ENCODE results near the gene TBKBP1. TPM values are rescaled to one million over a fixed set of nuclear protein-coding genes. Genes with fewer than 3 reads are reported as not detected.

Gene TBKBP1
- total and polyA plus RNA-seq, 9 of the 15 experiments (the other 6 are each of a cell fraction or from before 2014, with no cell fraction given) = 0.03 to 15.6 (median 6.8) TPM

- in situ Hi-C loops (cut with MboI) = no loop called here
- Histone ChIP-seq H3K27ac (ENCODE audit: extremely low read depth, low read depth, low read length) (no peak overlapping the region), H3K9ac (ENCODE audit: insufficient read depth in 1 of 2, low read depth in 2 of 2, low read length in 2 of 2) (no peak overlapping the region), H4K20me1 (replicated peaks; ENCODE audit: control insufficient read depth, insufficient read depth, low read length) (no peaks in the 10 kb centered on the region), H3K4me3 (no peak overlapping the region), H2AFZ (ENCODE audit: low read depth, low read length) (no peak overlapping the region), H3K79me2 (ENCODE audit: control insufficient read depth, insufficient read depth, low read length) (peaks cover 5% of the 10 kb centered on the region; the same call in 2 of the 3 replicates), H3K36me3 (ENCODE audit: control insufficient read depth, insufficient read depth, low read length) (peaks cover 9% of the 10 kb centered on the region; the same call in 1 of the 3 replicates), H3K27me3 (ENCODE audit: control insufficient read depth in 2 of 2, insufficient read depth in 2 of 2, low read length in 2 of 2) (no peaks in the 10 kb centered on the region), H3K4me2 (ENCODE audit: insufficient read depth, low read length) (no peak overlapping the region), H3K9me3 (replicated peaks; ENCODE audit: control insufficient read depth, insufficient read depth, low read depth, low read length) (no peaks in the 10 kb centered on the region), H3K9me1 (ENCODE audit: control insufficient read depth, insufficient read depth, low read length) (no peaks in the 10 kb centered on the region), H3K4me1 (replicated peaks in 1 of 2; ENCODE audit: control insufficient read depth in 2 of 2, insufficient read depth in 2 of 2, low read length in 2 of 2) (peaks cover 18 to 58% of the 10 kb centered on the region in 2 experiments)
- WGBS (ENCODE audit: insufficient coverage, low coverage, missing lambda C conversion rate) = 47% methylated on average over 7 of the region's 9 CpGs
- no peak for FAIRE-seq
- no peak for ATAC-seq
- no peak for DNase-seq (ENCODE audit: extremely low read depth in 1 of 4, low spot score in 3 of 4)
- ChIA-PET CTCF (ENCODE audit: low intra/inter-chr PET ratio) (interaction anchor here (0.6 to 1.2 kb wide), 2 partner anchors 44 to 92 kb away, joined by 3 to 6 read pairs; no protein-coding TSS in a partner anchor), POLR2A (interaction anchor here (1.0 to 1.3 kb wide), 5 partner anchors 9 to 123 kb away, joined by 3 to 6 read pairs (median 4); partner anchors contain the start of gene OSBPL7)
- no TSS peak for BruUV-seq (replicated peaks)
- TF ChIP-seq SMAD3 (CRISPR knock-in tag; conservative IDR thresholded peaks at IDR 0.05) (no peak), RBM22 (IDR thresholded peaks at IDR 0.05; ENCODE audit: low read depth, low read length, poor library complexity, severe bottlenecking) (no peak), HNRNPK (IDR thresholded peaks at IDR 0.05; ENCODE audit: low read depth, low read length, poor library complexity, severe bottlenecking) (no peak), ZNF23 (CRISPR knock-in tag; IDR thresholded peaks at IDR 0.05) (no peak), CREBBP (IDR thresholded peaks at IDR 0.05; ENCODE audit: low read depth, low read length) (no peak), ZNF830 (CRISPR knock-in tag; IDR thresholded peaks at IDR 0.05) (no peak), PURB (CRISPR knock-in tag; IDR thresholded peaks at IDR 0.05; ENCODE audit: low read depth) (no peak), ZNF408 (CRISPR knock-in tag; IDR thresholded peaks at IDR 0.05; ENCODE audit: low read depth) (no peak), EP400 (IDR thresholded peaks at IDR 0.05) (no peak), STAG1 (CRISPR knock-in tag; IDR thresholded peaks at IDR 0.05; ENCODE audit: borderline replicate concordance) (no peak)
- intact Hi-C loops (cut with micrococcal nuclease) = loop anchor here (5.0 kb wide), 1 partner anchor 104 kb away; no protein-coding TSS in a partner anchor
Observed at GRCh38 chr17:47697906-47698711, 4.1 kb downstream of the TBKBP1 start.
